Measurements from ENCODE around the gene GPR39.
A peak's percentile ranks its signal among the peaks of the same experiment; 100 is the strongest.
"Not testable (repeated sequence)": the region's sequence is repeated elsewhere in the genome, so short reads cannot be mapped to it uniquely, and the experiment has no call there.

Gene GPR39

DNA sequence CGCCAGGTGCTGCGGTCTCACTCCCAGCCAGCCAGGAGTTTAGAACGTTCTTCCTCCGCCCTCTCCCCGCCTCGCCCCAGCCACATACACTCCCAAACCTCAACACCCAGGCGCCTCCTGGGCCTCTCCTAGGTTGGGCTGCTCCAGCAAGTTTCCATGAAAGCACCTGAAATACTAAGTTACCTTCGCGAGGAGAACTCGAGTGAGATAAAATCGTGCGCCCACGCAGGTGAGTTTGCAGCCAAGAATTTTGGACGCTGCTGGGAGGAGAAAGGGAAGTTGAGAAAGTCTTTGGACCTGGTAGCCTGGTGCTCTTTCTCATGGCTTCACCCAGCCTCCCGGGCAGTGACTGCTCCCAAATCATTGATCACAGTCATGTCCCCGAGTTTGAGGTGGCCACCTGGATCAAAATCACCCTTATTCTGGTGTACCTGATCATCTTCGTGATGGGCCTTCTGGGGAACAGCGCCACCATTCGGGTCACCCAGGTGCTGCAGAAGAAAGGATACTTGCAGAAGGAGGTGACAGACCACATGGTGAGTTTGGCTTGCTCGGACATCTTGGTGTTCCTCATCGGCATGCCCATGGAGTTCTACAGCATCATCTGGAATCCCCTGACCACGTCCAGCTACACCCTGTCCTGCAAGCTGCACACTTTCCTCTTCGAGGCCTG lies at the start of gene GPR39:
GPR39 (plus strand) TSS at position 83 of the 673 bp plus-strand sequence.
- no peak for DNase-seq (ENCODE audit: low spot score)

DNA sequence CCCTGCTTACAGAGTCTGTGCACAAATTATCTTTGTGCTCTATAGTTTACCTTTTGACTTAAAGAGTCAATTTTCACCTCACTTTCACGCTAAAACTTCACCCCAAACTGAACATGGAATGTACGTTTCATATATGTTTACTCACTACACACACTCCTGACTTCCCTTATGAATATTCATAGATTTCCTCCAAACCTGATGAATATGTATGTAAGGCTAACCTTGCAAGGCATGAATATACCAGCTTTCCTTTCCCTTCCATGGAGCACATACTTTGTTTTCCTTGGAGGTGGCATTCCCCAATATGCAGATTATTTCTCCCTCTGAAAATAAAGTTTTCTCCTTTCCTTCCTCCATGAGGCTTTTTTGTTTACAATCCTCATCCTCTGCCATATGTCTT lies 48.4 kb upstream of the GPR39 start:
- DNase-seq (ENCODE audit: low spot score): no peak

DNA sequence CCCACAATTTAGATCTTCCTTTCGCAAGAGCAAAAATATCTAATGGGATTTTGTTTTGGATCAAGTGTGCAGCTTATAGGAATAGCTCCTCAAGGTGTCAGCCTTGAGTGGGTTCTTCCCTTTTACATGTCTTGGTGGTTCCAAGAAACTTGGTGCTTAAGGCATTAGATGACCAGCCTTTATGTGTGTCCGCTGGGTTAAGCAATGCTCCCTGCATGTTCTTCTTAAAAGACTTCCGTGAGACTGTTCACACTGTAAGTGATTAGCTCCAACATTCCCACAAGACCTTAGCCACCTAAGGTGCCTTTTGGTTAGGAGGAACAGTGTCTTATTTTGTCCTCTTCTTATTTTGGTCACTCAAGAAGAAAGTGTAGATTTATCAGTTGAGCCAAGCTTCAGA lies 44.3 kb upstream of the GPR39 start:
- no peak for DNase-seq (ENCODE audit: low spot score)

DNA sequence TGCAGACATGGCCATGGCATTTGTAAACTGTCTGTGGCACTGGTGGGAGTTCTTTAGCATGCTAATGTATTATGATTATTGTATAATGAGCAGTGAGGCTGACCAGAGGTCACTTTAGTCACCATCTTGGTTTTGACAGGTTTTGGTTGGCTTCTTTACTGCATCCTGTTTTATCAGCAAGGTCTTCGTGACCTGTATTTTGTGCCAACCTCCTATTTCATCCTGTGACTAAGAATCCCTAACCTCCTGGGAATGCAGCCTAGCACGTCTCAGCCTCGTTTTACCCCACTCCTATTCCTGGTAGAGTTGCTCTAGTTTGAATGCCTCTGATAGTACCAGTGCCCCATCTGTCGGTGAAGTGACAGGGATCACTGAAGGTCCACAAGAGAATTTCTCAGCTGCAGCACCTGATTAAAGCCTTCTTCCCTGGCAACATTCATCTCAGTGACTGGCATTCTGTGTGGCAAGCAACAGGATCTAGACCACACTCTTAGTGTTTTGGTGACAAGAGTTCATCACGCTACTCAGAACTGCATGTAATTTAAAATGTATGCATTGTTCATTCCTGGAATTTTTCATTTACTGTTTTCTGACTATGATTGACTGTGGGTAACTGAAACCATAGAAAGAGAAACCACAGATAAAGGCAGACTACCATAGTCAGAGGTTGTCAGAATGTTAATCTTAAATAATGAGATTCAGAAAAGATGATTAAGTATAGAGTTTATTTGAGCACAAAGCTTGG lies 43.0 kb upstream of the GPR39 start:
- no peak for DNase-seq (ENCODE audit: low spot score)

DNA sequence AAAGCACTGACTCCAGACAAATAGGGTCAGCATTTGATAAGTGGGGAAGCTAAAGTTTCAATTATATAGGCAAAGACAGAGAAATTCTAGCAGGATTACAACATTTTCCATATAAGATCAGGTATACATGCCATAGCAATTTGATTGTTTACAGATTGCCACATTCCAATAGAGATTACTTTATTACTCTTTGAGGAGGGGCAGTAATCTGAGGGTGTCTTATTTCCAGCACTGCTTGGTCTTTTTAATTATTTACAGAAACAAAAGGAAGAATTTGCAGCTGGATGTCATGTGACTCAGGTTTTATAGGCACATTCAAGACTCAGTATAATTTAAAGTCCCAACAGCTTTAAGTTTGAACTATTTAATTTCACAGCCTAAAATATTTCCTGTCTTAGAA lies 42.5 kb upstream of the GPR39 start:
- no peak for DNase-seq (ENCODE audit: low spot score)

DNA sequence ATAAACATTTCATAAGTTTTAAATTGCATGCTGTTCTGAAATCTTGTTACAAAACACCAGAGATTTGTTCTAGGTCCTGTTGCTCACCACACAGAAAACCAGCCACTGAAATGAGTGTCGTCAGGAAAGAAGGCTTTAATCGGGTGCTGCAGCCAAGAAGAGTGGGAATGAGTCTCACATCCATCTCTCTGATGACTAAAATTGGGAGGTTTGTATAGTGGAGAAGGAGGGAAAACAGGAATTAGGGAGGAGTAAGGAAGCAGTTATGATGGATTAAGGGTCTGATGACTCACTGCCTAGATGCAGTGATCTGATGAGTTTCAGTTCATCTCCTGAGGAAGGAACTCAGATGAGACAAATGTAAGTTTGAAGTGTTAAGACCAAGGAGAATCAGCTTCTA lies 42.1 kb upstream of the GPR39 start:
- no peak for DNase-seq (ENCODE audit: low spot score)

DNA sequence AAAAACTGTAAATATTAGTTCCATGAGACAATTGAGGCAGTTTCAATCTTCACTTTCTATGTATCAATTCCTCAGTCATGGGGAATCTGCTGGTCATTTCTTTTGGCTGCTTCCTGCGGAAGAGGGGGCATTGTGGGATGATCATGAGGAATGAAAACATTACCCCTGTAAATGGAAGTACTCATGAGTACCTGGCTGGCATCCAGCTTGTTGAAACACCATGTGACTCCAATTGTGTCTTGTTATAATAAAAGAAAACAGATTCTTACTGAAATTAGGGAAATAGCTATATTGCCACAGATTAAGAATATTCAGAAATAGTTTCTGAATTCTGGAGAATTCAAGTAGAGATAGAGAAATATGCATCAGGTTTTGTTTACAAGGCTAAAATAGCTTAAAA lies 41.6 kb upstream of the GPR39 start:
- DNase-seq (ENCODE audit: low spot score): no peak

DNA sequence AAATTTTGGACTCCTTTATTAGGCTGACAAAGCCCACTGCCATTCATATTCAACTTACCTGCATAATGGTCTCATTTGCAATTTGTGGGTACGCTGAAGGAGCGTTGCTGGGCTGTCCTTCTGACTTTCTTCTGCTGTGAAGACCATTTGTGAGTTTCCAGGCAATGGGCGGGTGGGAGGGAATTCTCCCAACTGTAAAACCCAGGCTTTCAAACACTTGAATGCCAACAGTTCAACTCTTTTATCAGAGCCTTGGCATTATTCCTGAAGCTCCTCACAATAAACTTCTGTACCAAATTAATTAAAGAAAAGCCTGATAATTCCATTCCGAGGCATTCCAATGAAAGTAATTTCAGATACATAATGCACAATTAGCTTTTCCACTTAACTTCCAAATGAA lies 35.2 kb upstream of the GPR39 start:
- no peak for DNase-seq (ENCODE audit: low spot score)

DNA sequence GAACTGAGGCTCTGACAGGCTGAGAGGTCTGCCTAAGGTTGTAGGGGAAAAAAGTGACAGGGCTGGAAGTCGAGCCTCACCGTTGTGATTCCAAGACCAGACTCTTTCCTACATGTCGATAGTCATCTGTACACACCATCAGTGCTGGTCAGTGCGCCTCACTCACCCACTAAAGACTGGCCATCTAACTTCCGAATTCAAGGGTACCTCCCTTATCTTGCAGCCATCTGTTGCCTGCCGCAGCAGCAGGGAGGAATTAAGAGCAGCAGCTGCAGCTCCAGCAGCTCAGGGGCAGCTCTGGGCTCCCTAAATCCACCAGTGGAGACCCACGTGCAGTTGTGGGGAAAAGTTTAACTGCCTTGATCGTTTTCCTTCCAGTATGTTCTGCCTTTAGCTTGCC lies 32.6 kb upstream of the GPR39 start:
- no peak for DNase-seq (ENCODE audit: low spot score)

DNA sequence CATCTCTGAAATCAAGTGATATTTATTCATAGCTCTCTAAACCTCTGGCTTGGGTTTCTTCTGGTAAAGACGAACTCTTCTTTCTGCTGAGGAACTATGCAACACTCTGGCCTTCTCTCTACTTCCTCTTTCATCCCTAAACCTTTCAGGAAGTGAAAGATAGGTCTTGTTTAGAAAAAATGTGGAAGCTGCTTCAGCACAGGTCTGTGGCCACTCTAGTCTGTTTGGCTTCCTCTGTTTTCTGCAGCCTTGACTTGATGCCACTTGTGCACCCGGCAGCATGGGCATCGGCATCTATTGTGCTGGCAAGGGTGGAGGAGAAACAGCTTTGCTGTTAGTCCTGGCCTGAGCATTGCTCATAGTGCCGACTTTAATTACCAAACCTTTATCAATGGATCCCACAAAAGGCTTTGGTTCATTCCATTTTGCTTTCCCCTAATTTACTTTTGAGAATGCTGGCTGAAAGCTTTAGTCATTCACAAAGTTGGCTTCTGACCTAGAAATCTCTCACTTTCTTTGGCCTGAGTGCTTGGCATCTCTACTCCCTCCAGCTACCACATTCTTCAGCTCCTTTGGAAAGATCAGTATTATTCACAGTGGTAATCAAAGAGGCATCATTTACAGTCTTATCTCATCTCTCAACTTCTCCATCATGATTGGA lies 32.0 kb upstream of the GPR39 start:
- no peak for DNase-seq (ENCODE audit: low spot score)

DNA sequence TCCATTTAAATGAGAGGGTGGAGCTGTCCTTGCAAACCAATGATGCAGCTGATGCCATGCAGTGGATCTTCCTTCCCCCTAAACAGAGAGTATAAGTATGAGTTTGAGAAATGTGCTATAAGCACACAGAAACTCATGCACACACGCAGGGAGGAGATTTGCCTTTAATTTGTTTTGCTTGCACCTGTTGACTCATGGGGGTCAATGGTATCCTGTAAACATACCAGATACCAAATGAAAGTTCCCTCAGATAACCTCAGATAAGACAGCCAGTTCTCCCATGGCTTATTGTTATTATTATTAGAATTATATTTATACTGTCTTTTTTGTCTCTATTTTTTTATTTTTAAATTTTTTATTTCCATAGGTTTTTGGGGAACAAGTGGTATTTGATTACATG lies 29.5 kb upstream of the GPR39 start:
- no peak for DNase-seq (ENCODE audit: low spot score)

DNA sequence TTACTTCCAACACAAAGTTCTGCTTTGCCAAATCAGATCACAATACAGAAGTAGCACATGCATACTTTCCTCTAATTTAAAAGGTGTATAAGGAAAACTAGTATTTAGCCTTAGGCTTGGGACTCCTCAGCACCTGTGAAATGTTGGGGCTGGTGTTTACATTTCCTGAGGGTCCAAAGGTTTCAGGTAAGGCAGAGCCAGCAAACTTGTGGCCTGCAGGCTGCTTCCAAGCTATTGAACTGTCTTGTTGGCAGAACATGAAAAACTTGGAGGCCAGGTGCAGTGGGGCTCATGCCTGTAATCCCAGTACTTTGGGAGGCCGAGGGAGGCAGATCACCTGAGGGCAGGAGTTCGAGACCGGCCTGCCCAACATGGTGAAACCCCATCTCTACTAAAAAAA lies 26.5 kb upstream of the GPR39 start:
- no peak for DNase-seq (ENCODE audit: low spot score)

DNA sequence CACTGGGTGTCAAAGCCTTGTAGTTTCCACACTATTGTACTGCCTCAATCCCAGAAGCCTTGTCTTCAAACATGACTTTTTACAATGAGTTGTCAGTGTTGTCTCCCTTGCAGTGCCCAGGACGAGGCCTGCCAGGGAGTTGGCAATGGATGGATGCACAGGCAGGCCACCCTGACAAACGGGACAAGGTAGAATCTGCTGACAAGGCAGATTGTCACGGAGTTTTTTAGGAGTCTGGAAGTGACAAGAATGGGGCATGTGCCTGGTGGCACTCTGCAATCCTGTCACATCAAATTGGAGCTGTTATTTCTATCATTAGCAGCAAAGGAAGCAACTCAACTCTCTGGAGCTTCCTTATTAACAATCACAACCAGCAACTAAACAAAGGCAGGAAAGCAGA lies 25.2 kb upstream of the GPR39 start:
- no peak for DNase-seq (ENCODE audit: low spot score)

DNA sequence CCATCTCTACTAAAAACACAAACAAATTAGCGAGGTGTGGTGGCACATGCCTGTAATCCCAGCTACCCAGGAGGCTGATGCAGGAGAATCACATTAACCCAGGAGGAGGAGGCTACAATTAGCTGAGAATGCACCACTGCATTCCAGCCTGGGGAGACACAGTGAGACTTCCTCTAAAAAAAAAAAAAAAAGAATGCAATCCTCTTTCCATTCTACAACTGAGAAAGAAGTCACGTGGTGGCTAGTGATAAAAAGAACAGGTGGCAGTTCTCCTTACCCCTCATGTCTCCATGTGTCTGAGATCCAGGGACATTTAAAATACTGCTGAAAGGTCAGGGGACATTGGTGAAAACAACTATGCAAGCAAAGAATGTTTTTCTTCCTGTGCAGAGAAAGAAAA lies 24.4 kb upstream of the GPR39 start:
- no peak for DNase-seq (ENCODE audit: low spot score)

DNA sequence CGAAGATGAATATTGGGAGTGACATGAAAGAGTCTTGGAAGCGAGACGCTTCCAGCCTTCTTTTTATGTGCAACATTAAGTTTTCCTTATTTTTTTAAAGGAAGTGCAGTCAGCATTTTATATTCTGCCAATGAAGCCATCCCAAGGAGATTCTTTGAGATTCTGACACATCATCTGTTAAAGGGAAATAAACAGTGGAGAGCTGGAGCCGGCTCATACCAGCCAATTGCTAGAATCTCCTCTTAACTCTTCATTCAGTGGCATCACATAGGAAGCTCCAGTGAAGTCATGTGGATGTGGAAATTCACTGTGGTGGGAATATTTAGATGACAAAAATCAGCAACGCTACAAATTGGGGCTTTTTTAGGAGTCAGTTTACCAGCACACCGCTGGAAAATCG lies 23.7 kb upstream of the GPR39 start:
- no peak for DNase-seq (ENCODE audit: low spot score)

DNA sequence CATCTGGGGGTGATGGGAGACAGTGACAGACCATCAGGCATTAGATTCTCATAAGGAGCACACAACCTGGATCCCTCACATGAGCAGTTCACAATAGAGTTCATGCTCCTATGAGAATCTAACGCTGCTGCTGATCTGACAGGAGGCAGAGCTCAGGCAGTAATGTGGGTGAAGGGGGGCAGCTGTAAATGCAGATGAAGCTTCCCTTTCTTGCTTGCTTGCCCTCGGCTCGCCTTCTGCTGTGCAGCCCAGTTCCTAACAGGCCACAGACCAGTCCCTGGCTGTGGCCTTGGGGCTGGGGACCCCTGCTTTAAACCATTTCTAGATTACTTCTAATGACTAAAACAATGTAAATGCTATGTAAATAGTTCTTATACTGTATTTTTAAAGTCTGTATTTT lies 19.6 kb upstream of the GPR39 start:
- DNase-seq (ENCODE audit: low spot score): not testable (repeated sequence)

DNA sequence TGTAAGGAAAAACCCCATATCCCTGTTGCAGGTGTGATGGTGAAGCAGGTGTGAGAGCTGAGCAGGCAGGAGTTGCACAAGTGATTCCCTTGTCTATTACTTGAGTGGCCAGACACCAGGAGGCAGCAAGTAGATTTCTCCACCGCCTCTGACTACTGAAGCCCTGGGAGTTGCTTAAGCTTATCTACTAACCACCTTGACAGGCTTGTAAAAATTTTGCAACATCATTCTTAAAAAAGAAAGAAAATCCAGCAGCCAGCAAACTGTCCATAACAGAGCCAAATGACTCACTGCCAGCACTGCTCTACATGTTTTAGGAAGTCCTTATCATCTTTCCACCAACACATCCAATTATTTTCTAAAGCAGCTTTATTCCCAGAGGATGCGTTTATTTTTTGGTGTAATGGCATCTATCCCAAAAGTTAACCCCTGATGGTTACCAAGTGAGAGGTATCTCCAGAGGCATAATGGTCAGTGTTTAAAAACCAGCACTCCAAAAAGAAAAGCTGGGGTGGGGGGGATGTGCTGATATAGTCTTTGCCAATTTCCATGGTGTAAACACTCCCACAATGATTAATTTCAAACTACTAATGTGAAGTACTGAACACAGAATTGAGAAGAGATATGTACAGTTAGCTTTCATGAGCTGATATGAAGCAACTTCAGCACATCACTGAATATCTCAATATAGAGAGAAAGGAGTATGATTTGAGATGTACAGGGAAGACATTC lies 16.3 kb upstream of the GPR39 start:
- DNase-seq (ENCODE audit: low spot score): no peak

DNA sequence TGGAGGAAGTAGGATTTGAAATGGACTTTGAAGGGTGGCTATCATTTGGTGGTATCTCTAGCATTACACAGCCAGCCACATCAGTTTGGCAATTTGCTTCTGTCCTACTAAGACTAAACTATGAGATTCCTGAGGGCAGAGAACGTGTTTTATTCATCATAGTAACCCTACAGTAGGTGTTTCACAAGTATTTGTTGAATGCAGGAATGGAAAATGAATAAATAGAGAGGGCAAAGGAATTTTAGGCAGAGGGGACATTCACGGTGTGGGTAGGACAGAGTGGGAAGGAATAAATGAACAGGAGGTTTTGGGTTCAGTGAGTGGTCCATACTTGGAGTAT lies 15.7 kb upstream of the GPR39 start:
- DNase-seq (ENCODE audit: low spot score): no peak

DNA sequence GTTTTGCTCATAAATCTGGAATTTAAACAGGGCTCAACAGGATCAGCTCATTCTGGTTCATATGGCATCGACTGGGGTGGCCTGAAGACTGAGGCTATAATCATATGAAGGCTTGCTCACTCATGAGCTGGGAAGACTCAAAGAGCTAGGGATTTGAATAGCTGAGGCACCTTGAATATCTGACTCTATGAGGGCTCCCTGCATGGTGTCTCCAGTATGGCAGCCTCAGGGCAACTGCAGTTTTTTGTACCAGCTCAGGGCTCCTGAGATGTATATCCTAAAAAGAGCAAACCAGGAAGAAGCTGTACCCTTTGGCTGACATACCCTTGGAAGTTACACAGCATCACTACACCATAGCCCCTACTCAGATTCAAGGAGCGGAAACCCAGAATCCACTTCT lies 15.3 kb upstream of the GPR39 start:
- no peak for DNase-seq (ENCODE audit: low spot score)

DNA sequence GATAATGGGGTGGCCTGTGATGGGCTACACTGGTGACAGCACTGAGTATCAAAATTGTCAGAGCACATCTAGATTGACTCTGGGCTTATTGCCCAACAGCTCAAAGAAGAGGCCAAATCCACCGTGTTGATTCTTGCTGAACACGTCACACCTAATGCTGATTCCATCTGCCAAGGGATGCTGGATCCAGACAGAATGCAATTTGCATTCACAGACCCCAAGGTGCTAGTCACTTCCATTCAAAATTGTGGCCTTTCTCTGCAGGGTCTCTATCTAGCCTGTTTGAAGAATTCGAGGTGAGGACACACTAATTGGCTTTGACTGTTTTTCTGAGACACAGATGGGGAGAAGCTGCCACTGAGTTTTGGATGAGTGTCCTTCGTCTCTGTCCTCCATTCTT lies 13.5 kb upstream of the GPR39 start:
- DNase-seq (ENCODE audit: low spot score): no peak

DNA sequence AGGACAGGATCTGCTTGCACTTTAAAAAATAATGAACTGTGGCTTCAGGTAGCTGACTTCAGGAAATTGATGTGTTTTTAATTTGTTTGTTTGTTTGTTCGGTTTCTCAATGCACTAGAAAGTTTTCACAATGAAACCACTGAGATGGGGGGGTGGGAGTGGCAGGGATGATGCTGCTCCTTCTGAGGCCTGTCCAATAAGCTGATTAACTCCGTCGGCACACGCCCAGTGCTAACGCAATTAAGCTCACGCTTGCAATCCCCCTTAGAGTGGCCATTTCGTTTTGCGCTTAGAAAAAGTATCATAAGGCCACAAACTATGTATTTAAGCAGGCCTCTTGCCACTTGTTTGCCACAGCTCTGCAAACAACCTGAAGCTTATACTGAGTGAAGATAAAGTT lies 12.5 kb upstream of the GPR39 start:
- peak; percentile 35 for DNase-seq (ENCODE audit: low spot score)

DNA sequence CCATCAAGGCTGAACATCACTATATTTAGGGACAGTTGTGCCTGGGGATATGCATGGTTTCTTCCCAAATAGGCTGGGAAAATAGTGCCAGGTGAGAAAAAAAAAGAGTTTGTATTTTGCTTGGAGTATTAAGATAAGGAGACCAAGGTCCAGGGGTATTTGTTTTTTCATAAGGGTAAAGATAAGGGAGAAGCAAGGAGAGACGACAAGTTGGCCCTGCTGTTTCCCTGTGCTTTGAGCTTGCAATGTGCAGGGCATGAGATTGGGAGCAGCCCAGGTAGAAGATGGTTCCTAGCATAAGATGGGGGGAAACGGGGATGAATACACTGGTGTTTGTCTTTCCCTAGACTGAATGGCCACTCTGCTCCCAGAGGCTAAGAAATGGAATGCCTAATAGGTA lies 8.8 kb upstream of the GPR39 start:
- DNase-seq (ENCODE audit: low spot score): no peak

DNA sequence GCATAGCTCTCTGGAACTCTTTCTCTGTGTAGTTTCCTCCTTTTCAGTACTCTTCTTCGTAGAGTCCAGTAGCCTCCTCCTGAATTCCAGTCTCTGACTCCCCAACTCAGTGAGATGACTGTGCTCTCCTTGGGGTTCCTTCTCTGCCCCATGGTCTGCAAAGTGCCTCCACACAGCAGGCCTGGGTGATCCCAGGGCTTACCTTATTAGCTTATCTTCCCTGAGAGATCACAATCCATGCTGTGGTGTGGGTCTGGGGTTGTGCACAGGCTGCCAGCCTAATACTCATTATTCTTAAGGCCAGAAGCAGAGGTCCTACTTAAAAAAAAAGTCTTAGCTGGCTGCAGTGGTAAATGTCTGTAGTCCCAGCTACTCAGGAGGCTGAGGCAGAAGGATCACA lies 4.6 kb upstream of the GPR39 start:
- no peak for DNase-seq (ENCODE audit: low spot score)
